Measurements from ENCODE around the gene PRAMEF14. TPM values are rescaled to one million over a fixed set of nuclear protein-coding genes. Genes with fewer than 3 reads are reported as not detected.
"Not testable (repeated sequence)": the region's sequence is repeated elsewhere in the genome, so short reads cannot be mapped to it uniquely, and the experiment has no call there.

The PRAMEF14 gene
- total RNA-seq, 1 experiment from 2014 or later = 1.5 TPM

DNA sequence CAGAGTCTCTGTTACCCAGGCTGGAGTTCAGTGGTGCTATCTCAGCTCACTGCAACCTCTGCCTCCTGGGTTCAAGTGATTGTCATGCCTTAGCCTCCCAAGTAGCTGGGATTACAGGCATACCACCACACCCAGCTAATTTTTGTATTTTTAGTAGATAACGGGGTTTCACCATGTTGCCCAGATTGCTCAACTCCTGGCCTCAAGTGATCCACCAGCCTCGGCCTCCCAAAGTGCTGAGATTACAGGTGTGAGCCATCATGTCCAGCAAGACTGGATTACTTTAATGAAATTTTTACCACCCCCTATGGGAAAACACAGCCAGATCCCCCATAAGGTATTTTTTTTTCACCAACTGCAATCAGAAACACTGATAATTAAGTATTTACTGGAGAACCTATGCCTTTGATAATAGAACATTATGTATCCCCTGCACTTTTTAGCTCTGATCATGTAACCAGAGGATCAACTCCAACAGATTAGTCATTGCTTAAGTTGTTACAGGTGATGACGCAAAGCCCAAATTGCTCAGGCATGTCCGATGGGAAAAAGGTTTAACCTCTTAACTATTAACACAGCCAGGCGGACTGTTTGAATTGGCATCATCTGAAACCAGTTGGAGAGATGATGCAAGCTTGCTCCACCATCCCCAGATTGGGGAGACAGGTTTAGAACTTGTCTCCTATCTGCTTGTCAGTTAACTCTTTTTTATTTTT is 49.6 kb downstream of the PRAMEF14 start:
- in situ Hi-C loops (cut with HindIII; ENCODE audit: low sequenced_read_pairs); DNase-seq (ENCODE audit: low spot score): not testable (repeated sequence)

Other genes starting within 250 kb of the PRAMEF14 start
- not detected in 2 replicates for gene HNRNPCL2, start 230.3 kb downstream of the PRAMEF14 start, total RNA-seq (2014; rRNA removed; shearing (Covaris generic))
- not detected in 2 replicates for gene PRAMEF26, start 191.1 kb downstream of the PRAMEF14 start, total RNA-seq (2014; rRNA removed; shearing (Covaris generic))
- not detected in 2 replicates for gene HNRNPCL4, start 181.5 kb downstream of the PRAMEF14 start, total RNA-seq (2014; rRNA removed; shearing (Covaris generic))
- not detected in 2 replicates for gene PRAMEF9, start 175.3 kb downstream of the PRAMEF14 start, total RNA-seq (2014; rRNA removed; shearing (Covaris generic))
- 0.64 TPM in 1 of 2 replicates, not detected in the other for gene PRAMEF13, start 145.7 kb downstream of the PRAMEF14 start, total RNA-seq (2014; rRNA removed; shearing (Covaris generic))
- gene PRAMEF18, start 121.0 kb downstream of the PRAMEF14 start, total RNA-seq (2014; rRNA removed; shearing (Covaris generic)) = not detected in 2 replicates
- 0.17 TPM in 1 of 2 replicates, not detected in the other for gene PRAMEF5, start 92.9 kb downstream of the PRAMEF14 start, total RNA-seq (2014; rRNA removed; shearing (Covaris generic))
- 0.43 and 3.0 TPM in 2 replicates for gene PRAMEF8, start 62.0 kb downstream of the PRAMEF14 start, total RNA-seq (2014; rRNA removed; shearing (Covaris generic))
- gene PRAMEF33, start 43.6 kb downstream of the PRAMEF14 start, total RNA-seq (2014; rRNA removed; shearing (Covaris generic)) = not detected in 2 replicates
- gene PRAMEF15, start 31.6 kb downstream of the PRAMEF14 start, total RNA-seq (2014; rRNA removed; shearing (Covaris generic)) = 0.12 and 0.24 TPM in 2 replicates
- not detected in 2 replicates for gene PRAMEF19, start 24.8 kb upstream of the PRAMEF14 start, total RNA-seq (2014; rRNA removed; shearing (Covaris generic))
- not detected in 2 replicates for gene PRAMEF17, start 42.5 kb upstream of the PRAMEF14 start, total RNA-seq (2014; rRNA removed; shearing (Covaris generic))
- not detected in 2 replicates for gene PRAMEF20, start 63.3 kb upstream of the PRAMEF14 start, total RNA-seq (2014; rRNA removed; shearing (Covaris generic))
- gene LRRC38, start 166.9 kb upstream of the PRAMEF14 start, total RNA-seq (2014; rRNA removed; shearing (Covaris generic)) = not detected in 2 replicates
- gene PDPN, start 236.7 kb upstream of the PRAMEF14 start, total RNA-seq (2014; rRNA removed; shearing (Covaris generic)) = not detected in 2 replicates

All from G401 (cell line).